Progenitor cell of endocrine pancreas (in vitro differentiated cells): Measurements from ENCODE around the gene CROCC2. TPM values are rescaled to one million over a fixed set of nuclear protein-coding genes. Genes with fewer than 3 reads are reported as not detected.
A peak's percentile ranks its signal among the peaks of the same experiment; 100 is the strongest.

Source experiments
- DNase-seq: peaks from one replicate; pipeline ENCODE4 v3.0.0; 2021; ENCODE audit warnings: low spot score; ENCODE audit not compliant: unreplicated experiment
- H3K27ac Mint-ChIP-seq: 2 replicates; pipeline ENCODE4 v1.8.0; 2021; ENCODE audit warnings: mild to moderate bottlenecking, moderate library complexity, mixed read lengths
- H3K27me3 Mint-ChIP-seq: 2 replicates; pipeline ENCODE4 v1.8.0; 2021; ENCODE audit warnings: mixed read lengths
- H3K36me3 Mint-ChIP-seq: 2 replicates; pipeline ENCODE4 v1.8.0; 2022; ENCODE audit warnings: mixed read lengths; ENCODE audit not compliant: insufficient read depth
- H3K4me1 Mint-ChIP-seq: 2 replicates; pipeline ENCODE4 v1.8.0; 2021; ENCODE audit warnings: low read depth, mixed read lengths
- H3K4me3 Mint-ChIP-seq: 2 replicates; pipeline ENCODE4 v1.8.0; 2021; ENCODE audit warnings: low read depth, mild to moderate bottlenecking, moderate library complexity, mixed read lengths
- H3K9me3 Mint-ChIP-seq: 2 replicates; pipeline ENCODE4 v1.8.0; 2021; ENCODE audit warnings: low read depth, mixed read lengths
- total RNA-seq: library from RNA; stranded (reverse); gene quantifications from 2 replicates; pipeline ENCODE4 v1.2.1, GENCODE V29; 2021
- TF ChIP-seq, protein P1 (sequence below): fragments of 200-600 bp; sonication (generic); IDR thresholded peaks from one replicate; pipeline ENCODE4 v1.5.0; 2021; ENCODE audit warnings: antibody characterized with exemption, mild to moderate bottlenecking; ENCODE audit not compliant: unreplicated experiment

The CROCC2 gene
- total RNA-seq, 1 donor from 2014 or later = 0.36 TPM

DNA sequence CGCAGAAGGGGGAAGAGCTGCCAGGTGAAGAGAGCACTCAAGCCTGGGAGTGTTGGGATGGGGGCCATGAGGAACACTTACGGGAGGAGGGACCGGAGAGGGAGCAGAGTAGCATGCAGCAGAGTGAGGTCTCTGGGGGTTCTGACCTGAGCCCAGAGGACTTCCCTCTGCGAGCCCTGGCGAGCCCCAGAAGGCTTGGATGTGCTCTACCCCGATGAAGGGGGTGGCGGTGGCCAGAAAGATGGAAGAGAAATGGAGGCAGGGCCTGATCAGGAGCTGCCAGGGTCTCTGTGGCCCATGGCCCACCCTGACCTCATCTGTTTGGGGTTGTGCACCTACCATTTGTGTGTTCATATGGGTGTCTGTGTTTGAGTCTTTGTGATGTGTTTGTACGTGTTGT lies 42.0 kb downstream of the CROCC2 start:
- H3K27ac Mint-ChIP-seq = no peak overlapping the region

DNA sequence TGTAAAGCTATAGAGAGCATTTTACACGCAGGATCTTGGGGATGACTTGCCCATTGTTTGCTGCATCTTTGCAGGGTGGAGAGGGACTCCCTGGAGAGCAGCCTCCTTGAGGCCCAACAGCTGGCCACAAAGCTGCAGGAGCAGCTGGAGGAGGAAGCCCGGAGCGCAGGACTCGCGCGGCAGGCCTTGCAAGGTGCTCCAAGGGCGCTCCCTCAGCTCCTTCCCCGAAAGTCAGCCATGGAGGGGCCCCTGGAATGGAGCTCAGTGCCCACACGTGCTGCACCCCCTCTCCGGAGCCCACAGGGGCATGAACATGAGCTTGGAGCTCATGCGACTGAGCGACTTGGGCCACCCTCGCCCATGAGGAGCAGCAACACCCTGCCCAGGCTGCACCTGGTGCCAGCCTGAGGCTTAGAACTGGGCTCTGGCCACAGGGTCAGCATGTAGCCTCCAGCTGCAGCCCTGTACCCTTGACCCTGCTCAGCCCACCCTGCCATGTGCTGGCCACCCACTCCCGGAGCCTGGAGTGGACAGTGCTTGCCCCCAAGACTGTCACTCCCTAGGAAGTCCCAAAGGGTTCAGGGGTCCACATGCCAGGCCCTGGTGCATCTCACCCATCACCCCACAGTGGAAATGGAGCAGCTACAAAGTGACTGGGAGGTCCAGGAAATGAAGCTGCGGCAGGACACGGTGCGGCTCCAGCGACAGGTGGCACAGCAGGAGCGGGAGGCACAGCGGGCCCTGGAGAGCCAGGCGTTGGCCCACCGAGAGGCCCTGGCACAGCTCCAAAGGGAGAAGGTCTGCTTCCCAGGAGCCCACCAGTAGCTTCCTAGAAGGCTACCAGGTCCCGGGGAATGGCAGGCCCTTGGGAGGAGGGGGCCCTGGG lies 43.0 kb downstream of the CROCC2 start:
- Mint-ChIP-seq H3K4me1 (no peaks in the 10 kb centered on the region), H3K27me3 (peaks cover 9% of the 10 kb centered on the region), H3K9me3 (no peaks in the 10 kb centered on the region), H3K27ac (no peak overlapping the region), H3K36me3 (no peaks in the 10 kb centered on the region), H3K4me3 (no peak overlapping the region)
- TF ChIP-seq, protein P1, sequence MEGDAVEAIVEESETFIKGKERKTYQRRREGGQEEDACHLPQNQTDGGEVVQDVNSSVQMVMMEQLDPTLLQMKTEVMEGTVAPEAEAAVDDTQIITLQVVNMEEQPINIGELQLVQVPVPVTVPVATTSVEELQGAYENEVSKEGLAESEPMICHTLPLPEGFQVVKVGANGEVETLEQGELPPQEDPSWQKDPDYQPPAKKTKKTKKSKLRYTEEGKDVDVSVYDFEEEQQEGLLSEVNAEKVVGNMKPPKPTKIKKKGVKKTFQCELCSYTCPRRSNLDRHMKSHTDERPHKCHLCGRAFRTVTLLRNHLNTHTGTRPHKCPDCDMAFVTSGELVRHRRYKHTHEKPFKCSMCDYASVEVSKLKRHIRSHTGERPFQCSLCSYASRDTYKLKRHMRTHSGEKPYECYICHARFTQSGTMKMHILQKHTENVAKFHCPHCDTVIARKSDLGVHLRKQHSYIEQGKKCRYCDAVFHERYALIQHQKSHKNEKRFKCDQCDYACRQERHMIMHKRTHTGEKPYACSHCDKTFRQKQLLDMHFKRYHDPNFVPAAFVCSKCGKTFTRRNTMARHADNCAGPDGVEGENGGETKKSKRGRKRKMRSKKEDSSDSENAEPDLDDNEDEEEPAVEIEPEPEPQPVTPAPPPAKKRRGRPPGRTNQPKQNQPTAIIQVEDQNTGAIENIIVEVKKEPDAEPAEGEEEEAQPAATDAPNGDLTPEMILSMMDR = no peak
- DNase-seq = no peak

More for the DNA sequence above, 42.0 kb downstream of the CROCC2 start:
- peaks cover 8% of the 10 kb centered on the region for H3K27me3 Mint-ChIP-seq
- no peaks in the 10 kb centered on the region for H3K36me3 Mint-ChIP-seq
- H3K4me1 Mint-ChIP-seq = no peaks in the 10 kb centered on the region
- TF ChIP-seq, protein P1 = no peak
- H3K9me3 Mint-ChIP-seq = no peaks in the 10 kb centered on the region
- no peak overlapping the region for H3K4me3 Mint-ChIP-seq
- DNase-seq = peak; percentile 6

DNA sequence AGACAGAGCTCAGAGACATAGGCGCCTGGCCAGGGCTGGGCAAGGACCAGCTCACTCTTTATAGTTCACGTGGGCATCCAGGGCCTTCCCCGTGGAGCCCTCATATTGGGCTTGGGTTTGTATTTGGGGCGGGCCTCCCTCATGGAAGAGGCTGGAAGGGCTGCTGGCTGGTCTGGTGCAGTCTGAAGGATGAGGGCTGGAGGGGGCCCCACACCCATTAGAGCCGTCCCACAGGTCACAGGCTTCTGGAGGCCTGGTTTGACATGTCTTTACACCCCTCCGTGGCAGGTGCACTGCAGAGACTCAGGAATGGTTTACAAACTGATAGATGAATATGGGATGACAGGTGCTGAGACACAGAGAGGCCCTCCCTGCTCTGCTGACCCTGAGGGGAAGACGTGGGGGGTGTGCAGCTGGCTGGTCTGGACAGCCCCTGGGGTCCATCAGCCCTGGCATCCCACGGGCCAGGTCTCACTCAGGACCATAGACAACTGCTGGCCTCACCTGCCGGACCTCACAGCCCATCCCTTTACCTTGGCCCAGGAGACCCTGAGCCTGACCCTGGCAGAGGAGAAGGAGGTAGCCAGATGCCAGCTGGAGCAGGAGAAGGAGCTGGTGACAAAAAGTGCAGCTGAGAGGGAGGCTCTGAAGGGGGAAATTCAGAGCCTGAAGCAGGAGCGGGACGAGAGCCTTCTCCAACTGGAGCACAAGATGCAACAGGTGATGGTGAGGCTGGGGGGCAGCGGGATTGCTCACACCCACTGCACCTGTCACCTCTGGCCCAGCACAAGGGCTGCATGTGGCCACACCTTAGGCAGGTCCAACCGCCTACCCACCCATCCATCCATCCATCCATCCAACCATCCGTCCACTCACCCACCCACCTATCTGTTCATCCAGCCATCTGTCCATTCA lies 43.9 kb downstream of the CROCC2 start:
- DNase-seq = peak; percentile 6
- TF ChIP-seq, protein P1 = no peak
- peaks cover 18% of the 10 kb centered on the region for H3K27me3 Mint-ChIP-seq
- H3K4me3 Mint-ChIP-seq = no peak overlapping the region
- no peaks in the 10 kb centered on the region for H3K4me1 Mint-ChIP-seq
- no peaks in the 10 kb centered on the region for H3K36me3 Mint-ChIP-seq
- H3K9me3 Mint-ChIP-seq = no peaks in the 10 kb centered on the region
- no peak overlapping the region for H3K27ac Mint-ChIP-seq

DNA sequence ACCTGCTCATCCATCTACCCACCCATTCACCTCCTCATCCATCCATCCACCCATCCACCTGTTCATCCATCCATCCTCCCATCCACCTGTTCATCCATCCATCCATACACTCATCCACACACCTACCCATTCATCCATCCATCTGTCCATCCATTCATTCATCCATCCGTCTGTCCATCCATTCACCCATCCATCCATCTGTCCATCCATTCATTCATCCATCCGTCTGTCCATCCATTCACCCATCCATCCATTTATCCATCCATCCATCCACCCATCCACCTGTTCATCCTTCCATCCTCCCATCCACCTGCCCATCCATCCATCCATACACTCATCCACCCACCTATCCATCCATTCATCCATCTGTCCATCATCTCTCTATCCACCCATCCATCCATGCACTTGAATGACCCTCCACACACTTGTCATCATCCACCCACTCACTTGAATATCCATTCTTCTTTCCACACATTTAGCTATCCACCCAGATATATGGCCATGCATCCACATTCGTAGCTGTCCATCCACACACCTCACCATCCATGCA lies 45.0 kb downstream of the CROCC2 start:
- no peaks in the 10 kb centered on the region for H3K4me1 Mint-ChIP-seq
- no peaks in the 10 kb centered on the region for H3K9me3 Mint-ChIP-seq
- no peak for DNase-seq
- peaks cover 17% of the 10 kb centered on the region for H3K27me3 Mint-ChIP-seq
- no peak overlapping the region for H3K27ac Mint-ChIP-seq
- no peaks in the 10 kb centered on the region for H3K36me3 Mint-ChIP-seq
- TF ChIP-seq, protein P1 = no peak
- H3K4me3 Mint-ChIP-seq = no peak overlapping the region
